ENCODE data around the gene THOC6. TPM values are rescaled to one million over a fixed set of nuclear protein-coding genes. Genes with fewer than 3 reads are reported as not detected.
A peak's percentile ranks its signal among the peaks of the same experiment; 100 is the strongest.

THOC6 gene
- total and polyA plus RNA-seq, 9 of the 15 experiments (the other 6 are each of a cell fraction or from before 2014, with no cell fraction given) = 2.5 to 65.4 (median 42.3) TPM

DNA sequence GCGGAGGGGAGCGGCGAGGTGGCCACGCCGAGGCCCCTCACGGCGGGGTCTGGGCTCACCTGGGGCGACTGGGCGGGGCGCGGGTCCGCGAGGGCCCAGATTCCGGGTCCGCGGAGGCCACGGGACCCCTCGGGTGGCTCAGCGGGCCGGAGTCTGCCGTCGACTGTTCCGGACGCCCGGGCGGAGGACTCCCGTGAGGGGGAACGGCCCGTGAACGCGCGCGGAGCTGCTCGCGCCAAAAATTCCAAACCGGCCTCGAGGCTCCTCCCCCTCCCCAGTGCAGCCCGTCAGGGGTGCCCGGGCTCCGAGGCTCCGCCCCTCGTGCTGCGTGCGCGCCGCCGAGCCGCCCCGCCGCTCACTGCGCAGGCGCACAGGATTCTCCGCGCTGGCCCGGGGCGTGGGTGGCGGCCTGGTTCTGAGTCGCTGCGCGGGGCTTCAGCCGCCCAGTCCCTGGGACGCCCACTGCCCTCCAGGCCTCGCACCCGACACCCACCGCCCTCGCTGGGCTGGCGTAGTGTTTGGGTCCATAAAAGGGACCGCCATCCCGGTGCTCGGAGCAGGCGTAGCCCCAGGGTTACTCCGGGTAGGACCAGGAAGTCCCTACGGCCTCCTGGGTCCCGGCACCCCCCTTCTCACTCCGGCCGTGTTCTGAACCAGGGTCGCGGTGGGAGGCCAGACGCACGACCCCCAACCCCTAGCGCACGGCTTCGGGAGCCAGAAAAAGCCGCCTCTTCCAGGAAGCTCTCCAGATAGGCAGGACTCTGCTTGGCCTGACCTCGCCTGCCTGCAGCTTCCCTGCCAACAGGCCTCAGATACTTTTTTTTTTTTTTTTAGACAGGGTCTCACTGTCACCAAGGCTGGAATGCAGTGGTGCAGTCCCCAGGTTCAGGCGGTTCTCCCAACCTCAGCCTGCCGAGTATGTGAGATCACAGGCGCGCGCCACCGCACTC, 43.3 kb upstream of the THOC6 start, which contains the start of gene PKMYT1 (continued):
- no peak for TF ChIP-seq ZNF561 (CRISPR knock-in tag; conservative IDR thresholded peaks at IDR 0.05)
- TF ChIP-seq SMAD3 (CRISPR knock-in tag; conservative IDR thresholded peaks at IDR 0.05) = no peak
- TF ChIP-seq ZNF583 (CRISPR knock-in tag; IDR thresholded peaks at IDR 0.05) = peak; percentile 69; the same call in 1 of the 2 replicates
- TF ChIP-seq KHSRP (IDR thresholded peaks at IDR 0.05) = no peak
- TF ChIP-seq TBL1XR1 (IDR thresholded peaks at IDR 0.05; ENCODE audit: low read length in 2 of 2) = no peak
- TF ChIP-seq, protein P1, sequence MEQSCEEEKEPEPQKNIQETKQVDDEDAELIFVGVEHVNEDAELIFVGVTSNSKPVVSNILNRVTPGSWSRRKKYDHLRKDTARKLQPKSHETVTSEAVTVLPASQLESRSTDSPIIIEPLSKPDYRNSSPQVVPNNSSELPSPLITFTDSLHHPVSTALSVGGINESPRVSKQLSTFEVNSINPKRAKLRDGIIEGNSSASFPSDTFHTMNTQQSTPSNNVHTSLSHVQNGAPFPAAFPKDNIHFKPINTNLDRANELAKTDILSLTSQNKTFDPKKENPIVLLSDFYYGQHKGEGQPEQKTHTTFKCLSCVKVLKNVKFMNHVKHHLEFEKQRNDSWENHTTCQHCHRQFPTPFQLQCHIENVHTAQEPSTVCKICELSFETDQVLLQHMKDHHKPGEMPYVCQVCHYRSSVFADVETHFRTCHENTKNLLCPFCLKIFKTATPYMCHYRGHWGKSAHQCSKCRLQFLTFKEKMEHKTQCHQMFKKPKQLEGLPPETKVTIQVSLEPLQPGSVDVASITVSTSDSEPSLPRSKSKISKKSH (CRISPR knock-in tag; IDR thresholded peaks at IDR 0.05) = no peak
- TF ChIP-seq RFX1 (IDR thresholded peaks at IDR 0.05) = no peak
- 0 out of 2 replicates have a peak, but pooled peaks have one; percentile 20 for TF ChIP-seq MIER1 (IDR thresholded peaks at IDR 0.05; ENCODE audit: low read depth)
- TF ChIP-seq NCOA4 (IDR thresholded peaks at IDR 0.05; ENCODE audit: partially characterized antibody) = no peak
- no peak for TF ChIP-seq CBX3 (IDR thresholded peaks at IDR 0.05; ENCODE audit: borderline replicate concordance in 1 of 2, low read length in 2 of 2)
- no peak for TF ChIP-seq NR1H2 (CRISPR knock-in tag; IDR thresholded peaks at IDR 0.05)
- TF ChIP-seq ZNF717 (CRISPR knock-in tag; IDR thresholded peaks at IDR 0.05) = no peak
- peak; percentile 70 for TF ChIP-seq E2F3 (CRISPR knock-in tag; IDR thresholded peaks at IDR 0.05)
- no peak for TF ChIP-seq MCM7 (IDR thresholded peaks at IDR 0.05)
- TF ChIP-seq, protein P2, sequence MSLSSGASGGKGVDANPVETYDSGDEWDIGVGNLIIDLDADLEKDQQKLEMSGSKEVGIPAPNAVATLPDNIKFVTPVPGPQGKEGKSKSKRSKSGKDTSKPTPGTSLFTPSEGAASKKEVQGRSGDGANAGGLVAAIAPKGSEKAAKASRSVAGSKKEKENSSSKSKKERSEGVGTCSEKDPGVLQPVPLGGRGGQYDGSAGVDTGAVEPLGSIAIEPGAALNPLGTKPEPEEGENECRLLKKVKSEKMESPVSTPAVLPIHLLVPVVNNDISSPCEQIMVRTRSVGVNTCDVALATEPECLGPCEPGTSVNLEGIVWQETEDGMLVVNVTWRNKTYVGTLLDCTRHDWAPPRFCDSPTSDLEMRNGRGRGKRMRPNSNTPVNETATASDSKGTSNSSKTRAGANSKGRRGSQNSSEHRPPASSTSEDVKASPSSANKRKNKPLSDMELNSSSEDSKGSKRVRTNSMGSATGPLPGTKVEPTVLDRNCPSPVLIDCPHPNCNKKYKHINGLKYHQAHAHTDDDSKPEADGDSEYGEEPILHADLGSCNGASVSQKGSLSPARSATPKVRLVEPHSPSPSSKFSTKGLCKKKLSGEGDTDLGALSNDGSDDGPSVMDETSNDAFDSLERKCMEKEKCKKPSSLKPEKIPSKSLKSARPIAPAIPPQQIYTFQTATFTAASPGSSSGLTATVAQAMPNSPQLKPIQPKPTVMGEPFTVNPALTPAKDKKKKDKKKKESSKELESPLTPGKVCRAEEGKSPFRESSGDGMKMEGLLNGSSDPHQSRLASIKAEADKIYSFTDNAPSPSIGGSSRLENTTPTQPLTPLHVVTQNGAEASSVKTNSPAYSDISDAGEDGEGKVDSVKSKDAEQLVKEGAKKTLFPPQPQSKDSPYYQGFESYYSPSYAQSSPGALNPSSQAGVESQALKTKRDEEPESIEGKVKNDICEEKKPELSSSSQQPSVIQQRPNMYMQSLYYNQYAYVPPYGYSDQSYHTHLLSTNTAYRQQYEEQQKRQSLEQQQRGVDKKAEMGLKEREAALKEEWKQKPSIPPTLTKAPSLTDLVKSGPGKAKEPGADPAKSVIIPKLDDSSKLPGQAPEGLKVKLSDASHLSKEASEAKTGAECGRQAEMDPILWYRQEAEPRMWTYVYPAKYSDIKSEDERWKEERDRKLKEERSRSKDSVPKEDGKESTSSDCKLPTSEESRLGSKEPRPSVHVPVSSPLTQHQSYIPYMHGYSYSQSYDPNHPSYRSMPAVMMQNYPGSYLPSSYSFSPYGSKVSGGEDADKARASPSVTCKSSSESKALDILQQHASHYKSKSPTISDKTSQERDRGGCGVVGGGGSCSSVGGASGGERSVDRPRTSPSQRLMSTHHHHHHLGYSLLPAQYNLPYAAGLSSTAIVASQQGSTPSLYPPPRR (CRISPR knock-in tag; IDR thresholded peaks at IDR 0.05; ENCODE audit: borderline replicate concordance) = 0 out of 2 replicates have a peak, but pooled peaks have one; percentile 20
- no peak for TF ChIP-seq JUND (IDR thresholded peaks at IDR 0.05; ENCODE audit: borderline replicate concordance, low read depth, low read length)
- no peak; the same call in 2 of the 3 replicates for TF ChIP-seq JUND (tag; IDR thresholded peaks at IDR 0.05; ENCODE audit: borderline replicate concordance, low read depth, low read length)
- TF ChIP-seq, protein P3, sequence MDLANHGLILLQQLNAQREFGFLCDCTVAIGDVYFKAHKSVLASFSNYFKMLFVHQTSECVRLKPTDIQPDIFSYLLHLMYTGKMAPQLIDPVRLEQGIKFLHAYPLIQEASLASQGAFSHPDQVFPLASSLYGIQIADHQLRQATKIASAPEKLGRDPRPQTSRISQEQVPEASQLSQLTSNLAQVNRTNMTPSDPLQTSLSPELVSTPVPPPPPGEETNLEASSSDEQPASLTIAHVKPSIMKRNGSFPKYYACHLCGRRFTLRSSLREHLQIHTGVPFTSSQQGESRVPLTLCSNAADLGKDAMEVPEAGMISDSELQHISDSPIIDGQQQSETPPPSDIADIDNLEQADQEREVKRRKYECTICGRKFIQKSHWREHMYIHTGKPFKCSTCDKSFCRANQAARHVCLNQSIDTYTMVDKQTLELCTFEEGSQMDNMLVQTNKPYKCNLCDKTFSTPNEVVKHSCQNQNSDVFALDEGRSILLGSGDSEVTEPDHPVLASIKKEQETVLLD (IDR thresholded peaks at IDR 0.05) = peak; percentile 81; the same call in 1 of the 2 replicates
- peak; percentile 83 for TF ChIP-seq FUS (optimal IDR thresholded peaks at IDR 0.05; ENCODE audit: low read depth, low read length)
- TF ChIP-seq, protein P4, sequence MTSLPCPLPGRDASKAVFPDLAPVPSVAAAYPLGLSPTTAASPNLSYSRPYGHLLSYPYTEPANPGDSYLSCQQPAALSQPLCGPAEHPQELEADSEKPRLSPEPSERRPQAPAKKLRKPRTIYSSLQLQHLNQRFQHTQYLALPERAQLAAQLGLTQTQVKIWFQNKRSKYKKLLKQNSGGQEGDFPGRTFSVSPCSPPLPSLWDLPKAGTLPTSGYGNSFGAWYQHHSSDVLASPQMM (CRISPR knock-in tag; IDR thresholded peaks at IDR 0.05) = no peak

All from K562 (cell line).